Measurements from ENCODE around the gene GATA1.
"Not testable (repeated sequence)": the region's sequence is repeated elsewhere in the genome, so short reads cannot be mapped to it uniquely, and the experiment has no call there.

GATA1 gene

GRCh38 chrX:48806081-48806480 lies 19.7 kb downstream of the GATA1 start:
- DNase-seq (ENCODE audit: insufficient read length, low spot score) (no peak), FAIRE-seq (no peak)

- FAIRE-seq: no peak
Measured at GRCh38 chrX:48813644-48814043, 27.3 kb downstream of the GATA1 start.

GRCh38 chrX:48814722-48815121 lies 28.3 kb downstream of the GATA1 start:
- FAIRE-seq: no peak

More at GRCh38 chrX:48813644-48814043, 27.3 kb downstream of the GATA1 start:
- DNase-seq (ENCODE audit: insufficient read length, low spot score): no peak

GRCh38 chrX:48815266-48815665 lies 28.9 kb downstream of the GATA1 start:
- FAIRE-seq (no peak), DNase-seq (ENCODE audit: insufficient read length, low spot score) (no peak)

More at GRCh38 chrX:48814722-48815121, 28.3 kb downstream of the GATA1 start:
- no peak for DNase-seq (ENCODE audit: insufficient read length, low spot score)

- FAIRE-seq: no peak
- no peak for DNase-seq (ENCODE audit: insufficient read length, low spot score)
Measured at GRCh38 chrX:48816014-48816810, 29.8 kb downstream of the GATA1 start.

- FAIRE-seq: no peak
- no peak for DNase-seq (ENCODE audit: insufficient read length, low spot score)
Measured at GRCh38 chrX:48818098-48818497, 31.7 kb downstream of the GATA1 start.

GRCh38 chrX:48818866-48819265 lies 32.5 kb downstream of the GATA1 start:
- DNase-seq (ENCODE audit: insufficient read length, low spot score) (no peak), FAIRE-seq (no peak)

GRCh38 chrX:48819394-48819793 lies 33.0 kb downstream of the GATA1 start:
- DNase-seq (ENCODE audit: insufficient read length, low spot score); FAIRE-seq: not testable (repeated sequence)

- no peak for FAIRE-seq
- no peak for DNase-seq (ENCODE audit: insufficient read length, low spot score)
Measured at GRCh38 chrX:48823053-48823452, 36.7 kb downstream of the GATA1 start.

- DNase-seq (ENCODE audit: insufficient read length, low spot score): no peak
- no peak for FAIRE-seq
Measured at GRCh38 chrX:48824066-48824465, 37.7 kb downstream of the GATA1 start.

- DNase-seq (ENCODE audit: insufficient read length, low spot score): no peak
- no peak for FAIRE-seq
Measured at GRCh38 chrX:48826135-48826875, 39.9 kb downstream of the GATA1 start, which contains the start of gene ERAS. TSS of gene ERAS (plus strand) at chrX:48826513. CDS start at chrX:48829124, 2,611 bp downstream.

- no peak for FAIRE-seq
- DNase-seq (ENCODE audit: insufficient read length, low spot score): no peak
Measured at GRCh38 chrX:48826876-48827653, 40.7 kb downstream of the GATA1 start.

- DNase-seq (ENCODE audit: insufficient read length, low spot score) (no peak), FAIRE-seq (no peak)
Measured at GRCh38 chrX:48827654-48827968, 41.2 kb downstream of the GATA1 start.

- DNase-seq (ENCODE audit: insufficient read length, low spot score) (no peak), FAIRE-seq (no peak)
Measured at GRCh38 chrX:48829016-48829735, 42.8 kb downstream of the GATA1 start.

- FAIRE-seq (no peak), DNase-seq (ENCODE audit: insufficient read length, low spot score) (no peak)
Measured at GRCh38 chrX:48831136-48831908, 44.9 kb downstream of the GATA1 start.

- DNase-seq (ENCODE audit: insufficient read length, low spot score) (no peak), FAIRE-seq (no peak)
Measured at GRCh38 chrX:48831909-48832291, 45.5 kb downstream of the GATA1 start.

GRCh38 chrX:48833542-48834138 lies 47.2 kb downstream of the GATA1 start:
- DNase-seq (ENCODE audit: insufficient read length, low spot score): no peak
- FAIRE-seq: no peak

- DNase-seq (ENCODE audit: insufficient read length, low spot score) (no peak), FAIRE-seq (no peak)
Measured at GRCh38 chrX:48834383-48834709, 48.0 kb downstream of the GATA1 start.

- FAIRE-seq: no peak
- DNase-seq (ENCODE audit: insufficient read length, low spot score): no peak
Measured at GRCh38 chrX:48835524-48836329, 49.3 kb downstream of the GATA1 start, which contains the start of gene PCSK1N. TSS of gene PCSK1N (minus strand) at chrX:48835610. CDS start at chrX:48835532, 78 bp downstream.

Measured in GM19239 (cell line).